Panc1 (cell line): ENCODE results near the gene NFKB2. TPM values are rescaled to one million over a fixed set of nuclear protein-coding genes. Genes with fewer than 3 reads are reported as not detected.

Experiments
- ATAC-seq: fragments of 200-7000 bp; cut with Tn5 transposase; 2 replicates; pipeline ENCODE4 v1.9.1; 2020; ENCODE audit warnings: mild to moderate bottlenecking, moderate library complexity
- BruUV-seq: library from RNA; stranded (reverse); fragments of 400-500 nt; replicated peaks from 2 replicates; lab custom pipeline; 2021; lab: Mats Ljungman, UMichigan
- CTCF ChIA-PET: fragments of 300-600 bp; sonication (Branson Sonifier 250); formaldehyde crosslinking; loops from one replicate; lab custom pipeline; 2022; ENCODE audit warnings: antibody characterized with exemption; lab: Charles Lee
- POLR2A ChIA-PET: fragments of 300-600 bp; sonication (Branson Sonifier 250); formaldehyde crosslinking; loops from one replicate; lab custom pipeline; 2022; ENCODE audit warnings: antibody characterized with exemption; lab: Charles Lee
- DNase-seq: peaks from one replicate; pipeline ENCODE4 v3.0.0-alpha.2; 2010; ENCODE audit warnings: low read depth, low spot score
- H3K27ac ChIP-seq: 2 replicates; pipeline ENCODE4 v1.5.1; 2011; ENCODE audit warnings: mild to moderate bottlenecking, low read length, inconsistent platforms
- H3K27me3 ChIP-seq: fragments of 200-500 bp; sonication (Bioruptor generic); 2 replicates; pipeline ENCODE4 v1.6.0; 2014; ENCODE audit warnings: low read length, inconsistent platforms; ENCODE audit not compliant: control insufficient read depth, insufficient read depth
- H3K36me3 ChIP-seq: fragments of 200-500 bp; sonication (Bioruptor generic); 2 replicates; pipeline ENCODE4 v1.5.1; 2014; ENCODE audit warnings: inconsistent platforms, mild to moderate bottlenecking, low read length, moderate library complexity; ENCODE audit not compliant: control insufficient read depth, insufficient read depth
- H3K4me1 ChIP-seq: 2 replicates; pipeline ENCODE4 v1.5.1; 2011; ENCODE audit warnings: inconsistent platforms, mild to moderate bottlenecking, low read length, moderate library complexity; ENCODE audit not compliant: control insufficient read depth, insufficient read depth
- H3K4me3 ChIP-seq, 2 experiments: 2 replicates each; pipeline ENCODE4 v1.5.1; 2011 to 2012; ENCODE audit warnings: low read depth in 2 of 2, low read length in 2 of 2, mild to moderate bottlenecking in 2 of 2, inconsistent platforms in 1 of 2, moderate library complexity in 1 of 2
- H3K9me3 ChIP-seq: fragments of 200-500 bp; sonication (Bioruptor generic); 2 replicates; pipeline ENCODE4 v1.5.1; 2014; ENCODE audit warnings: low read depth, mild to moderate bottlenecking, inconsistent platforms, low read length, moderate library complexity; ENCODE audit not compliant: control insufficient read depth, insufficient read depth
- CTCF ChIP-seq: fragments of 450-650 bp; IDR thresholded peaks from 2 replicates; pipeline ENCODE4 v1.5.1; 2017; ENCODE audit warnings: mild to moderate bottlenecking
- POLR2AphosphoS5 ChIP-seq: IDR thresholded peaks from 2 replicates; pipeline ENCODE4 v1.6.1; 2012; ENCODE audit warnings: mild to moderate bottlenecking, low read depth, low read length, moderate library complexity
- SIN3A ChIP-seq: IDR thresholded peaks from 2 replicates; pipeline ENCODE4 v1.6.1; 2012; ENCODE audit warnings: low read depth, mild to moderate bottlenecking, low read length, moderate library complexity, borderline replicate concordance; ENCODE audit not compliant: insufficient read depth
- TCF7L2 ChIP-seq: IDR thresholded peaks from 2 replicates; pipeline ENCODE4 v1.6.1; 2011; ENCODE audit warnings: mild to moderate bottlenecking, low read depth, low read length, inconsistent platforms
- in situ Hi-C: cut with HindIII; loops from 2 replicates; pipeline ENCODE4 v1.10.0; 2016; ENCODE audit warnings: low sequenced_read_pairs, low pct_unique_long_range_greater_than_20kb
- intact Hi-C: fragments of 100-400 bp; cut with micrococcal nuclease; formaldehyde crosslinking; loops from one replicate; pipeline ENCODE4 v1.10.0; 2022; ENCODE audit not compliant: unreplicated experiment
- total RNA-seq: library from RNA; stranded (reverse); gene quantifications from one replicate; pipeline ENCODE4 v1.2.1, GENCODE V29; 2021; ENCODE audit not compliant: unreplicated experiment
- TF ChIP-seq, protein P1 (sequence below), 2 experiments: IDR thresholded peaks; 2 replicates each; pipeline ENCODE4 v1.6.1; 2011 to 2012; ENCODE audit warnings: low read depth in 2 of 2, control low read depth in 1 of 2, low read length in 1 of 2, mild to moderate bottlenecking in 1 of 2, moderate library complexity in 1 of 2; ENCODE audit not compliant: insufficient read depth in 1 of 2

NFKB2 gene
- total RNA-seq, 1 experiment from 2014 or later = 105 TPM

- no peak for ATAC-seq
- H3K4me1 ChIP-seq = peaks cover 16% of the 10 kb centered on the region
- ChIA-PET CTCF (interaction anchor here (0.5 to 0.6 kb wide), 3 partner anchors 12 to 22 kb away, joined by 4 to 9 read pairs (median 4); partner anchors contain the start of gene PSD), POLR2A (interaction anchor here (0.6 kb wide), 1 partner anchor 14 kb away, joined by 3 read pairs; the partner anchor contains the start of gene FBXL15)
- peaks cover 2% of the 10 kb centered on the region; the same call in 1 of the 2 replicates for H3K36me3 ChIP-seq
- H3K4me3 ChIP-seq = no peak overlapping the region
- intact Hi-C loops (no loop called here), in situ Hi-C loops (no loop called here)
- H3K27ac ChIP-seq = no peak overlapping the region
- no TSS peak for BruUV-seq
- no peaks in the 10 kb centered on the region for H3K9me3 ChIP-seq
- H3K27me3 ChIP-seq = 0 out of 2 replicates have a peak, but pooled peaks cover 2% of the 10 kb centered on the region
- TF ChIP-seq SIN3A (no peak), POLR2AphosphoS5 (no peak)
- TF ChIP-seq, protein P1, sequence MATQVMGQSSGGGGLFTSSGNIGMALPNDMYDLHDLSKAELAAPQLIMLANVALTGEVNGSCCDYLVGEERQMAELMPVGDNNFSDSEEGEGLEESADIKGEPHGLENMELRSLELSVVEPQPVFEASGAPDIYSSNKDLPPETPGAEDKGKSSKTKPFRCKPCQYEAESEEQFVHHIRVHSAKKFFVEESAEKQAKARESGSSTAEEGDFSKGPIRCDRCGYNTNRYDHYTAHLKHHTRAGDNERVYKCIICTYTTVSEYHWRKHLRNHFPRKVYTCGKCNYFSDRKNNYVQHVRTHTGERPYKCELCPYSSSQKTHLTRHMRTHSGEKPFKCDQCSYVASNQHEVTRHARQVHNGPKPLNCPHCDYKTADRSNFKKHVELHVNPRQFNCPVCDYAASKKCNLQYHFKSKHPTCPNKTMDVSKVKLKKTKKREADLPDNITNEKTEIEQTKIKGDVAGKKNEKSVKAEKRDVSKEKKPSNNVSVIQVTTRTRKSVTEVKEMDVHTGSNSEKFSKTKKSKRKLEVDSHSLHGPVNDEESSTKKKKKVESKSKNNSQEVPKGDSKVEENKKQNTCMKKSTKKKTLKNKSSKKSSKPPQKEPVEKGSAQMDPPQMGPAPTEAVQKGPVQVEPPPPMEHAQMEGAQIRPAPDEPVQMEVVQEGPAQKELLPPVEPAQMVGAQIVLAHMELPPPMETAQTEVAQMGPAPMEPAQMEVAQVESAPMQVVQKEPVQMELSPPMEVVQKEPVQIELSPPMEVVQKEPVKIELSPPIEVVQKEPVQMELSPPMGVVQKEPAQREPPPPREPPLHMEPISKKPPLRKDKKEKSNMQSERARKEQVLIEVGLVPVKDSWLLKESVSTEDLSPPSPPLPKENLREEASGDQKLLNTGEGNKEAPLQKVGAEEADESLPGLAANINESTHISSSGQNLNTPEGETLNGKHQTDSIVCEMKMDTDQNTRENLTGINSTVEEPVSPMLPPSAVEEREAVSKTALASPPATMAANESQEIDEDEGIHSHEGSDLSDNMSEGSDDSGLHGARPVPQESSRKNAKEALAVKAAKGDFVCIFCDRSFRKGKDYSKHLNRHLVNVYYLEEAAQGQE (IDR thresholded peaks at IDR 0.05; ENCODE audit: insufficient read depth in 1 of 2, low read depth in 2 of 2, low read length in 1 of 2) = no peak
- no peak for DNase-seq
These were observed 11.3 kb downstream of the NFKB2 start for GRCh38 chr10:102406815-102407214.

DNA sequence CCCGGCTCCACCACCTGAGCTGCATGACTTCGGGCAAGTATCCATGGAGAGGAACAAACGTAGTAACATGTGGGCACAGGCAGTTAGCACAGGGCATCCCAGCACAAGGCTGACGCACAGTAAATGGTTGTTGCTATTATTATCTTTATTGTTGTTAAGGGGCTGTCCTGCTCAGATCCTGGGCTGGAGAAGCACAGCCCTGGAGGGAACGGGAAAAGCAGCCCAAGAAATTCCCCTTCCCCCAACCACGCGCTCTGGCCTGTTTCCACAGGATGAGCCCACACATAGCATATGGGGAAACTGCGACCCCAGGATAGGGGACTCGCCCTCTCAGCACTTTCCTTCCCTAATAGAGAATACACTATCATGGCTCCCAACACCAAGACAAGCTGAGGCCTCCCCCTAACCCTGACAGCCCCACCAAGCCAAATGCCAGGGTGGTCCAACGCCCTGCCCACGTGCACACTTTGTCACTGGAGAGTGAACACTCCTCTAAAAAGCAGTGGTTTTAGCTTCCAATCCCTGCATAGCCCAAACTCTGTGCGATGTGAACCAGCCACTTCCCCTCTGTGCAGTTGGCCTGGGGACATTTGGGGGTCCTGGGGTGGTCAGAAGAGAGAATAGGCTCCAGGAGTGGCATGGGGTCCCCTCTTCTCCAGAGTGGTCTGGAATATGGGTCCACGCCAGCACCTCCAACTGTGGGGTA is 12.1 kb downstream of the NFKB2 start:
- POLR2A ChIA-PET = no interaction called here
- no TSS peak for BruUV-seq
- TF ChIP-seq CTCF (no peak), TCF7L2 (no peak), POLR2AphosphoS5 (no peak)
- TF ChIP-seq, protein P1 (IDR thresholded peaks at IDR 0.05; ENCODE audit: insufficient read depth in 1 of 2, low read depth in 2 of 2, low read length in 1 of 2) = no peak
- ATAC-seq = no peak
- peaks cover 8% of the 10 kb centered on the region for H3K4me1 ChIP-seq
- in situ Hi-C loops = no loop called here
- 0 out of 2 replicates have a peak, but pooled peaks cover 2% of the 10 kb centered on the region for H3K27me3 ChIP-seq
- intact Hi-C loops = no loop called here
- no peak overlapping the region for H3K27ac ChIP-seq
- H3K36me3 ChIP-seq = no peaks in the 10 kb centered on the region; the same call in 1 of the 2 replicates
- no peaks in the 10 kb centered on the region for H3K9me3 ChIP-seq
- H3K4me3 ChIP-seq = no peak overlapping the region
- CTCF ChIA-PET = interaction anchor here (0.6 kb wide), 1 partner anchor 23 kb away, joined by 9 read pairs; no protein-coding TSS in a partner anchor
- DNase-seq = no peak
